HG03378 (cell line): ENCODE data around the gene CD44.

Source experiments
- ATAC-seq: cut with Tn5 transposase; IDR thresholded peaks from one replicate; pipeline ENCODE4 v1.9.1; 2021; ENCODE audit warnings: mild to moderate bottlenecking, moderate library complexity; ENCODE audit not compliant: unreplicated experiment

Gene CD44

GRCh38 chr11:35250621-35251020, 111.7 kb downstream of the CD44 start:
- ATAC-seq = no peak

GRCh38 chr11:35253237-35253636, 114.3 kb downstream of the CD44 start:
- ATAC-seq = no peak

GRCh38 chr11:35255514-35255913, 116.5 kb downstream of the CD44 start:
- no peak for ATAC-seq

GRCh38 chr11:35256296-35256695, 117.3 kb downstream of the CD44 start:
- ATAC-seq = no peak

GRCh38 chr11:35257281-35257680, 118.3 kb downstream of the CD44 start:
- ATAC-seq = peak; percentile 100

DNA sequence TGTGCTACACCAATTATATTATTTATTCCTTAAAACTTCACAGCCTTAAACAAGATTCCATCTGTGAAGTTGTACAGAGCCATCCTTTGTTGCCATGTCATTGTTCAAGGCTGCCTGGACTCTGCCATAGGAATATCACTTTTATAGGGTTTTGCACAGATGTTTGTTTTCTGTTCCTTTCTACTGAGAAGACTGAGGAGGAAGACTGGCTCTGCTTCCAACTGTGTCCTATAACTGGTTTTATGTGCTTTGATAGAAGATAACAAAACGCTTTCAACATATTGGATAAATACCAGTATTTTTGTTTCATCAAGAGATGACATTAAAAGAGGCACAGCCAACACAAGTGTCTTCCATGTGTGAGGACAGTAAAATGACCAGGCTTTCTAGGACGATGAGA, 120.6 kb downstream of the CD44 start:
- no peak for ATAC-seq

GRCh38 chr11:35260342-35260985, 121.5 kb downstream of the CD44 start:
- no peak for ATAC-seq

DNA sequence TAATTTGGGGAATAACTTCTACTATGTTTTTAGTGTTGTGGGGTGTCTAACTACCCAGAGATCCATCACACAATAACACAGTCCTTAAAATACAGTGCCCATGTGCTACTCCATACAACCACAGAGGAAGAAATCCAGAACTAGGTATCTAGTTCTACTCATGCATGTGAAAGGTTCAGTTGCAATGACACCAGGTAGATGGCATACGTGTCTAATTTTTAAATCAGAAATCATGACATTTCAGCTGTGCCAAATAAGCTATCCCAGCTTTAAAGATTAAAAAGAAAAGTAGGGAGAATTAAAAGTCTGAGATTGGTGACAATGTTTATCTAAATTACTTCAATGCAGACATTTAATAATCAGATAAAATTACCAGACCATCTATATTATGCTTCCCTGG, 122.2 kb downstream of the CD44 start:
- ATAC-seq = no peak

- no peak for ATAC-seq
Observed at GRCh38 chr11:35262056-35262455, 123.1 kb downstream of the CD44 start.

GRCh38 chr11:35262735-35263134, 123.8 kb downstream of the CD44 start:
- ATAC-seq = no peak

DNA sequence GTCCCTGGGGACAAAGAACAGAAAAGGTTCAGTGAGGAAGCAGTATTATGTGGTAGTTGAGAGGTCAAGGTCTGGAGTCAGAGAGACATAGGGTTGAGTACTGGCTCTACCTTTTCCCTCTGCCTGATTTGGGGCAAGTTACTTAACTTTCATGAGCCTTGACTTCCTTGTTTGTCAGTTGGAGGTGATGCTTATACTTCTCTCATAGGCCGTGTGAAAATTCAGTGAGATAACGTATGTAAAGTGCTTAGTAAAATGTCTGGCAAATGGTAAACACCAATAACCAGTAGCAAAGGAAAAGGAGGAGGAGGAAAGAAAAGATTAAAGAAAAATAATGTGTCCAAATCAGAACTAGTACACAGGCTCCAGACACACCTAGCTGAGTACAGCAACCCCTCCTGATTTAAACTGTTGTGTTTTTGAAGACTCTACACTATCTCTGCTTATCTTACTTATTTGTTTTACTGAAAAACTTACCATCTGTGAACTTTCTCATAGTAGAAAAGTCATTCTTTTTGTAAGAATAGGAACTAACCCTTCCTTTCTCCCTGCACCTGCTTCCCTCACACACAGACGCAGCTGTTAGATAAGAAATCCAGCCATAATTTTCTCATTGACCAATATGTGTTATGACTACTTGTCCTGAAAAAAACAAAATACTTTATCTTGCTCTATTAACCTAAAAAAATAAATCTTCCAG, 126.9 kb downstream of the CD44 start:
- ATAC-seq = no peak

GRCh38 chr11:35267504-35267903, 128.5 kb downstream of the CD44 start:
- no peak for ATAC-seq

- ATAC-seq = no peak
Observed at GRCh38 chr11:35270342-35270741, 131.4 kb downstream of the CD44 start.

DNA sequence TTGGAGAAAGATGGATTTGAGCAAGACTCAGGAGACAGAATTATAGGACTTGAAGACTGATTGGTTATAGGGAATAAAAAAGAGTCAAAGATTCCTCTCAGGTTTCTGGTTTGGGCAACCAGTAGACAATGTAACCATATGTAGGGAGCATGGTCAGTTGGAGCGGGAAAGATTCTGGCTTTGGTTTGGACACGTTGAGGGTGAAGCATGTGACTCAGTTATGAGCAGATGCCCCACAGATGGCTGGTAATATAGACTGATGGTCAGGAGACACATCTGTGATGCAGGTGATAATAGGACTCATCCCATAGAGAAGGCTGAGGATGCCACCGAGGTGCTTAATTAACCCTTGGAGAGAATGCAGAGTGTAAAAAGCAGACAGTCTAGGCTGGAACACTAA, 132.1 kb downstream of the CD44 start:
- no peak for ATAC-seq

- peak; percentile 97 for ATAC-seq
Observed at GRCh38 chr11:35272391-35272902, 133.5 kb downstream of the CD44 start.

- ATAC-seq = no peak
Observed at GRCh38 chr11:35274909-35275785, 136.2 kb downstream of the CD44 start.

GRCh38 chr11:35275786-35276170, 136.8 kb downstream of the CD44 start:
- ATAC-seq = no peak

DNA sequence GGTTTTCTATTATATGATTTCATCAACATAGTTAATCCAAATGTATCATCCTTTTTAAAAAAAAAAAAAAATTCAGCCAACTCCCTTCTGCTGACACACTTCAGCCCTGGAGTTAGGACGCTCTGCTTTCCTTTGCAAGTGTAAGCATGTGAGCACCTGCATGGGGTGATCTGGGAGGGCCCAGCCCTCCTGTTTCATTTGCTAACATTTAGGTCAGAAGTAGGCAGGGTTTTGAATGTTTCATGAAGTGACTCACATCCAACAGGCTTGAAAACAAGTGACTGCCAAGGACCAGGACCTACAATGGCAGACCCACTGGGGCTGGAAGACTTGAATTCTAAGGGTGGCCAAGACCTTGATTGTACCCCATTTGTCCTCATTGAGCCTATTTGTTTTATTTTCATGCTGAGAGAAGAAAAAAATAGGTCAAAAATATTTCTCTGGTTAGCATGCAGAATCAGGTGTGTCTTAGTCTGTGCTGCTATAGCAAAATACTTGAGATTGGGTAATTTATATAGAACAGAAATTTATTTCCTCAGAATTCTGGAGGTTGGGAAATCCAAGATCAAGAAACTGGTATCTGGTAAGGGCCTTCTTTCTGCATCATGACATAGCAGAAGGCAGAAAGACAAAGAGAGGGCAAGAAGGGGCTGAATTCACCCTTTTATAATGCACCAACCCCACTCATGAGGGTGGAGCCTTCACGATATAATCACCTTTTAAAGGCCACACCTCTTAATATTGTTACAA, 137.6 kb downstream of the CD44 start:
- ATAC-seq = no peak

GRCh38 chr11:35277827-35278226, 138.9 kb downstream of the CD44 start:
- ATAC-seq = no peak

DNA sequence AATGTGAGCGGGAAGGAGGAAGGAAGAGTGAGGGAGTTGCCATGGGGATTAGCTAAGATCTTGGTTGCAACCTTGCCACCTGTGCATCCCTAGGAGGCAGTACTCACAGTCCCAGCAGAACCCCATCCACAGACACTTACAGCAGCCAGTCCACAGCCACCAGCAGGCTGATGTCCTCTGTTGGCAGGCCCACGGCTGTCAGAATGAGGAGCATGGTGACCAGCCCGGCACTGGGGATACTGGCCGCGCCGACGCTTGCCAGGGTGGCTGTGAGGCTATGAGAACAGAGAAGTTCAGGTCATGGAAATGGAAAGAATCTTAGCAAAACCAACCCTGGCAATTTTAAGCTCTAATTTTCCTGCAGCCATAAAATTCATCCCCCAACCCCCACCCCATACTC, 141.8 kb downstream of the CD44 start:
- ATAC-seq = no peak

GRCh38 chr11:35281169-35281688, 142.3 kb downstream of the CD44 start:
- no peak for ATAC-seq
